DOHH2 (cell line): ENCODE measurements around the gene MKRN2OS.

Experiments used
- H3F3A ChIP-seq: fragments of 200-600 bp; sonication (generic), shearing (Covaris generic); 2 replicates; pipeline ENCODE4 v1.6.0; 2016; ENCODE audit warnings: antibody characterized with exemption, mild to moderate bottlenecking; ENCODE audit not compliant: control insufficient read depth, insufficient read depth
- H3K27ac ChIP-seq: fragments of 200-600 bp; sonication (generic); 2 replicates; pipeline ENCODE4 v1.5.1; 2014; ENCODE audit warnings: low read depth, mild to moderate bottlenecking, low read length, moderate library complexity
- H3K27me3 ChIP-seq: fragments of 200-600 bp; sonication (generic); 2 replicates; pipeline ENCODE4 v1.6.1; 2014; ENCODE audit warnings: mild to moderate bottlenecking, low read length, mixed read lengths; ENCODE audit not compliant: control insufficient read depth
- H3K36me3 ChIP-seq: fragments of 200-600 bp; sonication (generic); 2 replicates; pipeline ENCODE4 v1.6.1; 2014; ENCODE audit warnings: mild to moderate bottlenecking, low read length, moderate library complexity, mixed read lengths; ENCODE audit not compliant: control insufficient read depth
- H3K4me1 ChIP-seq: fragments of 200-600 bp; sonication (generic); 2 replicates; pipeline ENCODE4 v1.6.1; 2014; ENCODE audit warnings: mild to moderate bottlenecking, low read length, mixed read lengths; ENCODE audit not compliant: control insufficient read depth
- H3K4me2 ChIP-seq: fragments of 200-600 bp; sonication (generic); 2 replicates; pipeline ENCODE4 v1.6.0; 2014; ENCODE audit warnings: mild to moderate bottlenecking, low read length, moderate library complexity
- H3K4me3 ChIP-seq: fragments of 200-600 bp; sonication (generic); 2 replicates; pipeline ENCODE4 v1.5.1; 2014; ENCODE audit warnings: mild to moderate bottlenecking, low read length, mixed read lengths
- H3K79me2 ChIP-seq: fragments of 200-600 bp; sonication (generic); 2 replicates; pipeline ENCODE4 v1.6.1; 2014; ENCODE audit warnings: mild to moderate bottlenecking, low read length, mixed read lengths; ENCODE audit not compliant: control insufficient read depth
- H3K9me2 ChIP-seq: fragments of 200-600 bp; sonication (generic); replicated peaks from 2 replicates; pipeline ENCODE4 v1.6.1; 2014; ENCODE audit warnings: mild to moderate bottlenecking, low read length, mixed read lengths; ENCODE audit not compliant: control insufficient read depth
- H3K9me3 ChIP-seq: fragments of 200-600 bp; sonication (generic); 2 replicates; pipeline ENCODE4 v1.6.1; 2014; ENCODE audit warnings: antibody characterized with exemption, low read length, mixed read lengths; ENCODE audit not compliant: control insufficient read depth, insufficient read depth
- H4K20me1 ChIP-seq: fragments of 200-600 bp; sonication (generic); 2 replicates; pipeline ENCODE4 v1.6.0; 2014; ENCODE audit warnings: low read depth, mild to moderate bottlenecking, antibody characterized with exemption, low read length, moderate library complexity; ENCODE audit not compliant: control insufficient read depth, insufficient read depth
- EZH2phosphoT487 ChIP-seq: fragments of 200-600 bp; sonication (generic); IDR thresholded peaks from 2 replicates; pipeline ENCODE4 v1.6.1; 2017; ENCODE audit warnings: borderline replicate concordance, mild to moderate bottlenecking, antibody characterized with exemption, low read length, moderate library complexity, mixed read lengths
- TF ChIP-seq, protein P1 (sequence below): fragments of 200-600 bp; sonication (generic); IDR thresholded peaks from one replicate; pipeline ENCODE4 v1.5.1; 2014; ENCODE audit warnings: antibody characterized with exemption, mild to moderate bottlenecking, low read depth, low read length; ENCODE audit not compliant: poor library complexity, severe bottlenecking

The MKRN2OS gene

DNA sequence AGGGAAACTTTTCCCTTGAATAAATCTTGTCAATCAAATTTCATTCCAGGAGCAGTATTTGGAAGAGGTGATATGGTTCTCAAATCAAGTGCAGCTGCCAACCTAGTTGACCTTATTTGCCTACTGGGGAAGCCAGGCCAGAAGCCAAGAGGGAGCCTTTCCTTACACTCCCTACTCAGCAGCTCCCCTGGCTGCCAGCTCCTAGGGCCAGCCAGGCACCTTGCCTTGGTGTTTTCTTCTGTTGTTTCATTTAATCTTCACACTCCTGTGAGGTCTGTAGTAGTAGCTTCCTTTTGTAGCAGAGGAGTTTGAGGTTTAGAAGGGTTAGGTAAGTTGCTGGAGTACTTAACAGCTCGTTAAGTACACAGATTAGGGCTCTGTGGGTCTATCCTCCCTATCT lies 22.6 kb downstream of the MKRN2OS start:
- no peaks in the 10 kb centered on the region for H3K79me2 ChIP-seq
- no peaks in the 10 kb centered on the region for H3K9me2 ChIP-seq
- H3K27me3 ChIP-seq, result no peaks in the 10 kb centered on the region
- H3K4me2 ChIP-seq, result no peak overlapping the region
- no peaks in the 10 kb centered on the region for H3K9me3 ChIP-seq
- TF ChIP-seq, protein P1, sequence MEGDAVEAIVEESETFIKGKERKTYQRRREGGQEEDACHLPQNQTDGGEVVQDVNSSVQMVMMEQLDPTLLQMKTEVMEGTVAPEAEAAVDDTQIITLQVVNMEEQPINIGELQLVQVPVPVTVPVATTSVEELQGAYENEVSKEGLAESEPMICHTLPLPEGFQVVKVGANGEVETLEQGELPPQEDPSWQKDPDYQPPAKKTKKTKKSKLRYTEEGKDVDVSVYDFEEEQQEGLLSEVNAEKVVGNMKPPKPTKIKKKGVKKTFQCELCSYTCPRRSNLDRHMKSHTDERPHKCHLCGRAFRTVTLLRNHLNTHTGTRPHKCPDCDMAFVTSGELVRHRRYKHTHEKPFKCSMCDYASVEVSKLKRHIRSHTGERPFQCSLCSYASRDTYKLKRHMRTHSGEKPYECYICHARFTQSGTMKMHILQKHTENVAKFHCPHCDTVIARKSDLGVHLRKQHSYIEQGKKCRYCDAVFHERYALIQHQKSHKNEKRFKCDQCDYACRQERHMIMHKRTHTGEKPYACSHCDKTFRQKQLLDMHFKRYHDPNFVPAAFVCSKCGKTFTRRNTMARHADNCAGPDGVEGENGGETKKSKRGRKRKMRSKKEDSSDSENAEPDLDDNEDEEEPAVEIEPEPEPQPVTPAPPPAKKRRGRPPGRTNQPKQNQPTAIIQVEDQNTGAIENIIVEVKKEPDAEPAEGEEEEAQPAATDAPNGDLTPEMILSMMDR, result no peak
- no peak for TF ChIP-seq EZH2phosphoT487
- H3K4me1 ChIP-seq, result no peaks in the 10 kb centered on the region
- H3K4me3 ChIP-seq, result no peak overlapping the region
- no peaks in the 10 kb centered on the region for H3F3A ChIP-seq
- no peaks in the 10 kb centered on the region for H4K20me1 ChIP-seq
- peaks cover 49% of the 10 kb centered on the region for H3K36me3 ChIP-seq
- H3K27ac ChIP-seq, result no peak overlapping the region

DNA sequence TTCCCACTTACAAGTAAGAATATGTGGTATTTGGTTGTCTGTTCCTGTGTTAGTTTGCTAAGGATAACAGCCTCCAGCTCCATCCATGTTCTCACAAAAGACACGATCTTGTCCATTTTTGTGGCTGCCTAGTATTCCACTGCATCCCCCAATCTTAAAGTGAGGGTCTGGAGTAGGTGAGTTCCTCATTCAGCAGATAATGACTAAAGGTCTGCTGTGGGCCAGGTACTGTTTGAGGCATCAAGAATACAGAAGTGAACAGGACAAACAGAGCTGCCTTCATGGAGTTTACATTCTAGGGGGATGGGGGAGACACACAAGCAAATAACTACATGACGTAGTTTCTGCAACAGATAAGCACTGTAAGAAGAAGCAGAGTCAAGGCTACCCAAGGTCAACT lies 24.3 kb downstream of the MKRN2OS start:
- TF ChIP-seq, protein P1, result no peak
- TF ChIP-seq EZH2phosphoT487, result no peak
- Histone ChIP-seq H3K27me3 (no peaks in the 10 kb centered on the region), H4K20me1 (no peaks in the 10 kb centered on the region), H3K9me3 (no peaks in the 10 kb centered on the region), H3K4me1 (no peaks in the 10 kb centered on the region), H3K79me2 (no peaks in the 10 kb centered on the region), H3K27ac (no peak overlapping the region), H3K4me3 (no peak overlapping the region), H3K36me3 (peaks cover 41% of the 10 kb centered on the region), H3K9me2 (no peaks in the 10 kb centered on the region), H3F3A (no peaks in the 10 kb centered on the region), H3K4me2 (no peak overlapping the region)

DNA sequence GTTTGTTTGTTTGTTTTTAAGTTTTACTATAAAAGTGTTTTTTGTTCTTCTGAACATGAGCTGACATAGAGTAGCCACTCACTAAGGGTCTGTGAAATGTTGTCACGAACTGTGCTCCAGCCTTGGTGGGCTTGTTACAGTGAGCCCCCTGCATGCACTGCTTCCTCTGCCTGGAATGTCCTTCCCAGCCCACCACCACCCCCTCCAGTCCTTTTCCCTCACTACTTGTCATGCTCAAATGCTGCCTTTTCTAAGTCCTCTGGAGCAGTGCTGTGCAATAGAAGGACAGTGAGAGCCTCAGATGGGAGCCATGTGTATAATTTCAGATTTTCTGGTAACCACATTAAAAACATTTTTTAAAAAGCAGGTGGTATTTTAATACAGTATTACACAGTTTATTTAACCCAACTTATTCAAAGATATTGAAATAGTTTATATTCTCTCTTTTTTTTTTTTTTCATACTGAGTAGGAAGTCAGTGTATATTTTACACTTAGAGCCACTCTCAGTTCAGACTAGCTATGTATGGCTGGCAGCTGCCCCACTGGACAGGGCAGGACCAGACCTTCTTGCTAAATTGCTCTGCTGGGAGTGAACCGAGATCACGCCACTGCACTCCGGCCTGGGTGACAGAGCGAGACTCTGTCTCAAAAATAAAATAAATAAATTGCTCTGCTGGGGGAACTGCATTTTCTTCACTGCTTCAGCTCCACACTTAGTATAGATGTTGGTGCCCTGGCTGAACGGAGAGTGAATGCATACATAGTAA lies 26.9 kb downstream of the MKRN2OS start:
- Histone ChIP-seq H3K9me3 (no peaks in the 10 kb centered on the region), H3F3A (no peaks in the 10 kb centered on the region), H3K79me2 (no peaks in the 10 kb centered on the region), H4K20me1 (no peaks in the 10 kb centered on the region), H3K9me2 (no peaks in the 10 kb centered on the region), H3K4me2 (no peak overlapping the region), H3K4me1 (no peaks in the 10 kb centered on the region), H3K27me3 (no peaks in the 10 kb centered on the region), H3K36me3 (peaks cover 49% of the 10 kb centered on the region), H3K27ac (no peak overlapping the region), H3K4me3 (no peak overlapping the region)
- TF ChIP-seq EZH2phosphoT487, result no peak
- TF ChIP-seq, protein P1, result no peak
